ENCODE results near the gene SESTD1. TPM values are rescaled to one million over a fixed set of nuclear protein-coding genes. Genes with fewer than 3 reads are reported as not detected.

Gene SESTD1
- total and polyA plus RNA-seq, 2 of the 13 experiments (the other 11 are each of a cell fraction or from before 2014, with no cell fraction given) = 74.4 to 101 TPM

- TF ChIP-seq PAXIP1 (CRISPR knock-in tag; conservative IDR thresholded peaks at IDR 0.05) (no peak), SKIL (CRISPR knock-in tag; IDR thresholded peaks at IDR 0.05; ENCODE audit: borderline replicate concordance) (no peak), ZNF142 (CRISPR knock-in tag; IDR thresholded peaks at IDR 0.05) (no peak), ZBTB40 (IDR thresholded peaks at IDR 0.05) (no peak), ZBTB40 (CRISPR knock-in tag; IDR thresholded peaks at IDR 0.05) (no peak), CEBPB (IDR thresholded peaks at IDR 0.05; ENCODE audit: borderline replicate concordance, low read depth, low read length) (peak; percentile 73; the same call in 1 of the 2 replicates), THAP7 (CRISPR knock-in tag; IDR thresholded peaks at IDR 0.05) (no peak)
These were observed 73.5 kb downstream of the SESTD1 start (continued) for GRCh38 chr2:179191110-179191509.

Measured in HepG2 (cell line).